H54 (cell line): Measurements from ENCODE around the gene DCD.
A peak's percentile ranks its signal among the peaks of the same experiment; 100 is the strongest.
"Not testable (repeated sequence)": the region's sequence is repeated elsewhere in the genome, so short reads cannot be mapped to it uniquely, and the experiment has no call there.

ENCODE experiments used
- DNase-seq: peaks from one replicate; pipeline ENCODE4 v3.0.0; 2011; ENCODE audit warnings: low spot score, mixed read lengths; ENCODE audit not compliant: insufficient read length
- FAIRE-seq: peaks from 3 replicates; lab custom pipeline; 2011; peaks lifted over from hg19 to GRCh38; lab: Jason Lieb, UNC
- POLR2A ChIP-seq: IDR thresholded peaks from 2 replicates; pipeline ENCODE4 v1.6.1; 2011; ENCODE audit warnings: low read depth, mild to moderate bottlenecking, low read length

Gene DCD, protein sequence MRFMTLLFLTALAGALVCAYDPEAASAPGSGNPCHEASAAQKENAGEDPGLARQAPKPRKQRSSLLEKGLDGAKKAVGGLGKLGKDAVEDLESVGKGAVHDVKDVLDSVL

DNA sequence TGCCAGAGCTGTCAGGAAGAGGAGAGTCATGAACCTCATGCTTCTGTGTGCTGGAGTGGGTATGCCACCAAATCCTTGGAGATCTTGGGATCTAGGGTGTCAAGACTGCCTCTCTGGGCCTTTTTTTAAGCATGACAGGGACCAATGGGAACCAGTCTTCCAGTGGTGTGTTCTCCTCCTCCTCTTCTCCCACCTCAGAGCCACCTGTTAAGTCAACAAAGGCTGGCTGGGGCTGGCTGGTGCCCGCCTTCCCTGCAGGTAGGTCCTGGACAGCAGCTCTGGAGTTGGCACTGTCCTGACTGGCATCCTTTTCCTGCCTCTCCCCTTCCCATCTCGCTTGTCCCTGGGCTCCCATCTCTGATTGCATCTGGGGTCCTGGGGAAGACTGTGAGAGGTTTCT is at the start of gene DCD:
DCD (minus strand) TSS at position 101 of the 400 bp plus-strand sequence; CDS start at position 39, 62 bp downstream.
- no peak for DNase-seq
- FAIRE-seq: no peak
- TF ChIP-seq POLR2A: no peak

- FAIRE-seq: no peak
- TF ChIP-seq POLR2A: no peak
Observed at GRCh38 chr12:54697851-54698250, 49.7 kb upstream of the DCD start.

GRCh38 chr12:54692353-54692752 is 44.2 kb upstream of the DCD start:
- DNase-seq (no peak), FAIRE-seq (no peak)
- no peak for TF ChIP-seq POLR2A

More at GRCh38 chr12:54697851-54698250, 49.7 kb upstream of the DCD start:
- DNase-seq: no peak

- no peak for TF ChIP-seq POLR2A
- no peak for FAIRE-seq
- DNase-seq: no peak
Observed at GRCh38 chr12:54689984-54690383, 41.8 kb upstream of the DCD start.

GRCh38 chr12:54689034-54689372 is 40.8 kb upstream of the DCD start:
- DNase-seq (no peak), FAIRE-seq (no peak)
- no peak for TF ChIP-seq POLR2A

DNA sequence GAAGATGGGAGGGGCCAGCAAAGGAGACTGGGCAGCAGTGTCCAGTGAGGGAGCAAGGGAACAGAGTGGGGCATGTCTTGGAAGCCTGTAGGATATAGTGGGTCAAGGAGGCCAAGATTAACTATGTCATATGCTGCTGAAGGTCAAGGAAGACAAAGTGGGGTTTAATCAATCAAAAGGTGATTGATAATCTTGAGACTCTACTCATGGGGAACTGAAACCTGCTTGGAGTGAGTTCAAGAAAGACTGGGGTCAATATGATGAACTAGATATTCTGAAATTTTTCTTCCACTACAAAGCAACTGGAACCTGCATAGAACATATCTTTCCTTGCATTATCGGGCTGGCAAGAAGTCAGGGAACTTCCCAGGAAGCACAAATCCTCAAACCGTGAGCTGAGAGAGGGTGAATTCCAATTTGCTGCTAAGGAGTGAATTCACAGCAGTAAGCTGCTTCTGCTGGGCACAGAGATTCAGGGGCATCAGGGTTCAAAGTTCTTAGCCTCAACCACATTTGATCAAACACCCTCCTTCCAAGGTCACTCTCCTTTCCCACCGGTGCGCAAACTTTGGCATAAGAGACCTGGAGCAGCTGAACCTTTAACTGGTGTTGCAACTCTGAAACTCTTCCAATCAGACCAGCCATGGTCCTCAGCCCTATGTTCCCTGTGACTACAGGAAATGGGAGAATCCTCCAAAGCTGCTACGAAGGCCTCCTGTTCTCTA is 40.3 kb upstream of the DCD start:
- no peak for TF ChIP-seq POLR2A
- DNase-seq: no peak
- FAIRE-seq: no peak

- no peak for FAIRE-seq
Observed at GRCh38 chr12:54684636-54685630, 36.8 kb upstream of the DCD start.

DNA sequence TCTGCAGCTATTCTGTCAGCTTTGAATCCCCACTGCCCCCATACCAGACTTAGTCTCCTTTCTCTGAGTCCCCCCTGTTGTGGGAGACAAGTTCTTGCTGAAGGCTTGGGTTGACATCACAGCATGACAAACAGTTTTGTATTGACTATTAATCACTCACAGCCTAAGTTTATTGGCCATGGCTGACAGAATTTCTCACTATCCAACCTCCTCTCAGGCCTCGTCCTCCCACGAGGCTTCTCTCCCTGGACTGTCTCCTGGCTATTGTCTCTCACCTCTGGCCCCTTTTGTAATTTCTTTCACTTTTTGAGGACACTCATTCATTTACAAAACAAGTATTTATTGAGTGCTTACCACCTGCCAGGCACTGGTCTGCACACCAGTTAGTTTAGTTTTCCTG is 35.2 kb upstream of the DCD start:
- no peak for DNase-seq

More at GRCh38 chr12:54684636-54685630, 36.8 kb upstream of the DCD start:
- DNase-seq: no peak
- no peak for TF ChIP-seq POLR2A

GRCh38 chr12:54682674-54683073 is 34.5 kb upstream of the DCD start:
- DNase-seq: no peak
- no peak for FAIRE-seq
- no peak for TF ChIP-seq POLR2A

More for the DNA sequence above, 35.2 kb upstream of the DCD start:
- no peak for FAIRE-seq
- no peak for TF ChIP-seq POLR2A

DNA sequence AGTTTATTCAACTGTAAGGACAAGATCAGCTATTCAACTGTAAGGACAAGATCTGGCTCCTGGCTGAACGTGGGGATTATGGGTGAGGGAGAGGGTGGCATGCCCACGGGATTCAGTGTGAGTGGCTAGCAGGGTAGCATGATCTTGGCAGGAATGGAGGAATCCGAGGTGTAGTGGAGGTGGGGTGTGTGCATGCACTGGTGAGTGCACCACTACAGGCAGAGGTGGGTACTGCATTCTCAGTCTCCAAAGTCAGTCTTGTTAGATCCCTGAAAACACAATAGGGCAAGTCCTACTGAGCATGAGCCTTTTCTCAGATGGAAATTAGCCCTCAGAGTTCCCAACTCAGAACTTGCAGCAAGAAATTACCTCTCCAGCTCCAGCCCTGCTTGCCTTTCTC is 32.2 kb upstream of the DCD start:
- FAIRE-seq: peak; percentile 6
- peak; percentile 29 for DNase-seq
- no peak for TF ChIP-seq POLR2A

GRCh38 chr12:54678131-54678530 is 30.0 kb upstream of the DCD start:
- FAIRE-seq (no peak), DNase-seq (no peak)

DNA sequence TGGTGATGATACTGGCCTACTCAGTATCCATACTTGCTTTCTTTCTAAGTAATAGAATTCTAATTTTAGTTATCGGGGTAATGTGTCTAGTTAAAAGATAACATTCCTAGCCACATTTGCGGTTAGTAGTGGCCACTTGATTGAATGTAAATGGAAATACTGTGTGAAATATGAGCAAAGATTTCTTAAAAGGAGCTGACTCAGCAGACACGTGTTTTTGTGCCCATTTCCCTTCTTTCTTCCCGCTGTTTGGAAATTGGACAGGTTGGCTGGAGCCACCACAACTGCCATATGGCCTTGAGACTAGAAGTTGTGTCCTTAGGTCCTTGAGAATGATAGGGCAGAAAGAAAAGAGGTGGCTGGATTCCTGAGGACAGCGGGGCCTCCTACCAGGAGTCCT is 19.8 kb upstream of the DCD start:
- DNase-seq: no peak
- no peak for FAIRE-seq
- no peak for TF ChIP-seq POLR2A

More at GRCh38 chr12:54678131-54678530, 30.0 kb upstream of the DCD start:
- no peak for TF ChIP-seq POLR2A

DNA sequence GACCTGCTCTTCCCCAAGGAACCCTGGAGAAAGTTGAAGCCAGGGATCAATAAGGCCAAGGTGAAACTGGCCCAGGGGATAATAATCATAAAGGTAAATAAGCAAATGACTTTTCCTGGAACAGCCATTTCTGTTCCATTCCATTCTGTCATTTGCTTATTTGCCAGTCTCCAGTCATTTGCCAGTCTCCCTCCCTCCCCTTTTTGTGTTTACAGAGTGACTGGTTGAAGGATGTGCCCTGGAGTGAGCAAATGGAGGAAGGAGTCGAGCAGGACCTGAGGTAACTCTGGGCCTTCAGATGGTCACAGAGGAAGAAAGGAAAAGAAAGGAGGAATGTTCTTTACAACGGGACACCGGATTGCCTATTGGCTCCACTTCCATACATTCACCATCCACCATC is 17.8 kb upstream of the DCD start:
- TF ChIP-seq POLR2A: no peak
- FAIRE-seq: no peak
- DNase-seq: no peak

DNA sequence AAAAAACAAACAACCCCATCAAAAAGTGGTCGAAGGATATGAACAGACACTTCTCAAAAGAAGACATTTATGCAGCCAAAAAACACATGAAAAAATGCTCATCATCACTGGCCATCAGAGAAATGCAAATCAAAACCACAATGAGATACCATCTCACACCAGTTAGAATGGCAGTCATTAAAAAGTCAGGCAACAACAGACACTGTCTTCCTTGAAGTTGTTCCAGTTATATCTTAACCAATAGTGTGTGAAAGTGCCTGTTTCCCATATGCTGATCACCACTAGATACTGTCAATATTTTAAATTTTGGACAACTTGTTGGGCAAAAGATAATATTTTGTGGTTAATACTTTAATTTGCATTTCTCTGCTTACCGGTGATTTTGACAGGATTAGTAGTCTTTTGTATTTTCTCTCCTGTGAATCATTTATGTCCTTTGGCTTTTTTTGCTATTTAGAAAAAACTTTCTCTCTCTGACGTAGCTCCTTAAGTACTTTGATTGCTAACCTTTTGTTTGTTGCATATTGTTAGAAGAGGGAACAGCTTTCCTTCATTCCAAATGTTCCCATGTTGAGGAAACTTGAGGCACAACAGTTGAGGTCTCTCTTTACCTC is 17.0 kb upstream of the DCD start:
- not testable (repeated sequence) for DNase-seq, FAIRE-seq
